GM12878 (cell line): ENCODE results near the gene CCDC87. TPM values are rescaled to one million over a fixed set of nuclear protein-coding genes. Genes with fewer than 3 reads are reported as not detected.

ENCODE experiments used
- ATAC-seq: fragments of 200-7000 bp; cut with Tn5 transposase; 3 replicates; pipeline ENCODE4 v1.9.1; 2020; ENCODE audit warnings: mild to moderate bottlenecking, moderate library complexity
- BruUV-seq: library from RNA; stranded (reverse); fragments of 400-500 nt; replicated peaks from 2 replicates; lab custom pipeline; 2021; lab: Mats Ljungman, UMichigan
- CTCF ChIA-PET: fragments of 300-600 bp; sonication (Branson Sonifier 250); formaldehyde crosslinking; extraction: SDS; loops from one replicate; lab custom pipeline; 2021; ENCODE audit warnings: inconsistent platforms; lab: Yijun Ruan, JAX
- POLR2A ChIA-PET: fragments of 350-600 bp; formaldehyde crosslinking; extraction: SDS; loops from one replicate; lab custom pipeline; 2021; ENCODE audit warnings: inconsistent platforms; lab: Charles Lee
- RAD21 ChIA-PET: fragments of 300-600 bp; sonication (Branson Sonifier 250); formaldehyde crosslinking; loops from one replicate; lab custom pipeline; 2023; ENCODE audit warnings: antibody characterized with exemption; ENCODE audit not compliant: unreplicated experiment; lab: Charles Lee
- SMC1A ChIA-PET: fragments of 300-600 bp; sonication (Branson Sonifier 250); formaldehyde crosslinking; loops from one replicate; lab custom pipeline; 2023; ENCODE audit not compliant: unreplicated experiment, uncharacterized antibody; lab: Charles Lee
- DNase-seq: peaks from one replicate; pipeline ENCODE4 v3.0.0-alpha.2; 2011; ENCODE audit warnings: low read depth, low spot score
- FAIRE-seq: peaks from 3 replicates; lab custom pipeline; 2011; peaks lifted over from hg19 to GRCh38; lab: Jason Lieb, UNC
- H2AFZ ChIP-seq: 2 replicates; pipeline ENCODE4 v1.6.0; 2011; ENCODE audit warnings: low read depth, low read length, control low read depth; ENCODE audit not compliant: control insufficient read depth
- H3K27ac ChIP-seq: 2 replicates; pipeline ENCODE4 v1.5.1; 2011; ENCODE audit warnings: control low read depth; ENCODE audit not compliant: control insufficient read depth, insufficient read depth
- H3K27me3 ChIP-seq, 2 experiments: replicated peaks in 1 of 2; 2 replicates each; pipeline versions ENCODE4 v1.6.0 to v1.6.1; 2011; ENCODE audit warnings: low read length in 1 of 2; ENCODE audit not compliant: control insufficient read depth in 2 of 2, insufficient read depth in 2 of 2
- H3K36me3 ChIP-seq, 2 experiments: 2 replicates each; pipeline ENCODE4 v1.5.1; 2011; ENCODE audit warnings: low read length in 1 of 2; ENCODE audit not compliant: control insufficient read depth in 2 of 2, insufficient read depth in 2 of 2
- H3K4me1 ChIP-seq: 2 replicates; pipeline ENCODE4 v1.6.1; 2011; ENCODE audit warnings: mild to moderate bottlenecking, low read length, moderate library complexity, mixed read lengths; ENCODE audit not compliant: control insufficient read depth, insufficient read depth
- H3K4me2 ChIP-seq: 2 replicates; pipeline ENCODE4 v1.6.0; 2011; ENCODE audit warnings: control low read depth; ENCODE audit not compliant: control insufficient read depth, insufficient read depth
- H3K4me3 ChIP-seq: fragments of 200-600 bp; sonication (generic); 2 replicates; pipeline ENCODE4 v1.5.1; 2016
- H3K79me2 ChIP-seq: 2 replicates; pipeline ENCODE4 v1.6.0; 2011; ENCODE audit warnings: low read length; ENCODE audit not compliant: control insufficient read depth, insufficient read depth
- H3K9ac ChIP-seq: 2 replicates; pipeline ENCODE4 v1.8.0; 2011; ENCODE audit warnings: low read length, control low read depth, mixed read lengths; ENCODE audit not compliant: control insufficient read depth, insufficient read depth
- H3K9me3 ChIP-seq: replicated peaks from 3 replicates; pipeline ENCODE4 v1.5.1; 2011; ENCODE audit warnings: mild to moderate bottlenecking, low read length; ENCODE audit not compliant: control insufficient read depth, insufficient read depth
- H4K20me1 ChIP-seq: 2 replicates; pipeline ENCODE4 v1.6.0; 2011; ENCODE audit not compliant: control insufficient read depth, insufficient read depth
- BCL11A ChIP-seq: IDR thresholded peaks from 2 replicates; pipeline ENCODE4 v1.6.1; 2011; ENCODE audit warnings: low read depth, low read length
- BRCA1 ChIP-seq: IDR thresholded peaks from 2 replicates; pipeline ENCODE4 v1.6.1; 2011; ENCODE audit warnings: low read depth, low read length, improper control_type of control experiment
- EED ChIP-seq: sonication (generic); IDR thresholded peaks from 2 replicates; pipeline ENCODE4 v1.6.1; 2016; ENCODE audit warnings: antibody characterized with exemption, low read depth
- GABPA ChIP-seq: IDR thresholded peaks from 2 replicates; pipeline ENCODE4 v1.6.1; 2014; ENCODE audit warnings: antibody characterized with exemption, low read depth, mild to moderate bottlenecking, inconsistent platforms
- NFIC ChIP-seq: IDR thresholded peaks from 2 replicates; pipeline ENCODE4 v1.6.1; 2012; ENCODE audit warnings: low read depth, mild to moderate bottlenecking, inconsistent platforms, low read length, moderate library complexity
- RELA ChIP-seq: fragments of 450-650 bp; IDR thresholded peaks from 2 replicates; pipeline ENCODE4 v1.8.0; 2014; ENCODE audit warnings: borderline replicate concordance; ENCODE audit not compliant: partially characterized antibody
- STAT1 ChIP-seq: fragments of 450-650 bp; conservative IDR thresholded peaks from 2 replicates; pipeline ENCODE4 v1.6.1; 2014; ENCODE audit warnings: antibody characterized with exemption, mild to moderate bottlenecking
- SUPT20H ChIP-seq: IDR thresholded peaks from 2 replicates; pipeline ENCODE4 v1.6.1; 2011; ENCODE audit warnings: low read depth, mild to moderate bottlenecking, low read length, moderate library complexity, borderline replicate concordance; ENCODE audit not compliant: control insufficient read depth
- TBL1XR1 ChIP-seq: IDR thresholded peaks from 2 replicates; pipeline ENCODE4 v1.6.1; 2012; ENCODE audit warnings: low read depth, low read length, improper control_type of control experiment
- ZNF687 ChIP-seq: fragments of 450-650 bp; IDR thresholded peaks from 2 replicates; pipeline ENCODE4 v1.6.1; 2017; ENCODE audit warnings: mild to moderate bottlenecking, moderate library complexity
- WGBS: methylation state at CpG from one replicate; pipeline ENCODE4 v1.1.6; 2016; ENCODE audit warnings: low lambda C conversion rate; ENCODE audit not compliant: insufficient replicate concordance, insufficient coverage; ENCODE audit errors: missing lambda C conversion rate; 5-methylcytosine and 5-hydroxymethylcytosine counted together
- in situ Hi-C: fragments of 300-500 bp; cut with MboI; formaldehyde crosslinking; loops from 9 replicates; pipeline ENCODE4 v1.14.3; 2018; ENCODE audit warnings: mixed read lengths
- intact Hi-C: fragments of 100-400 bp; cut with micrococcal nuclease; formaldehyde crosslinking; loops from one replicate; pipeline ENCODE4 v1.14.2; 2022; ENCODE audit not compliant: unreplicated experiment
- polyA plus RNA-seq, 11 experiments: library from polyadenylated mRNA; depleted of rRNA in 4 of 11; unstranded in 6 of 11; stranded (reverse) in 5 of 11; fragments of >200 nt; fragmentation: Nextera tagmentation in 4 of 11; fragmentation: Illumina TruSeq in 1 of 11; extraction: Ambion mirVana in 4 of 11; extraction: Trizol in 1 of 11; gene quantifications; 1 replicate in 1 of 11; 2 replicates in 10 of 11; pipeline versions ENCODE4 v1.2.1 to v1.2.3, GENCODE V29; 2011 to 2016; ENCODE audit warnings: inconsistent platforms in 2 of 11, missing spikeins in 2 of 11, low read depth in 1 of 11
- total RNA-seq, 4 experiments: library from RNA; depleted of rRNA in 3 of 4; stranded (reverse); fragments of >200 nt in 3 of 4; fragmentation: Illumina TruSeq in 1 of 4; extraction: Trizol in 1 of 4; gene quantifications; 2 replicates each; pipeline versions ENCODE4 v1.2.1 to v1.2.3, GENCODE V29; 2013 to 2021
- TF ChIP-seq, protein P1 (sequence below): fragments of 150-350 bp; IDR thresholded peaks from 2 replicates; pipeline ENCODE4 v1.6.1; 2016; ENCODE audit warnings: low read depth, low read length
- TF ChIP-seq, protein P2 (sequence below): fragments of 450-650 bp; IDR thresholded peaks from 2 replicates; pipeline ENCODE4 v1.6.1; 2016; ENCODE audit warnings: mild to moderate bottlenecking

The CCDC87 gene
- total and polyA plus RNA-seq, 10 of the 15 experiments (the other 5 are each of a cell fraction or from before 2014, with no cell fraction given), result 0.02 to 0.17 (median 0.09) TPM; not detected in 3

- H4K20me1 ChIP-seq, result no peaks in the 10 kb centered on the region
- WGBS, result 79% methylated on average over 5 of the region's 5 CpGs
- no peaks in the 10 kb centered on the region for H3K27me3 ChIP-seq
- ChIA-PET SMC1A (no interaction called here), RAD21 (no interaction called here), CTCF (no interaction called here), POLR2A (no interaction called here)
- in situ Hi-C loops (no loop called here), intact Hi-C loops (no loop called here)
- no peak overlapping the region for H3K27ac ChIP-seq
- peaks cover 14% of the 10 kb centered on the region for H3K4me1 ChIP-seq
- no peak overlapping the region for H2AFZ ChIP-seq
- no peak overlapping the region for H3K4me2 ChIP-seq
- H3K9ac ChIP-seq, result no peak overlapping the region
- H3K4me3 ChIP-seq, result no peak overlapping the region
- no peak for TF ChIP-seq STAT1
- TF ChIP-seq TBL1XR1, result no peak
- no peak for TF ChIP-seq BCL11A
- no peak for TF ChIP-seq SUPT20H
- TF ChIP-seq BRCA1, result no peak
- TF ChIP-seq, protein P1, sequence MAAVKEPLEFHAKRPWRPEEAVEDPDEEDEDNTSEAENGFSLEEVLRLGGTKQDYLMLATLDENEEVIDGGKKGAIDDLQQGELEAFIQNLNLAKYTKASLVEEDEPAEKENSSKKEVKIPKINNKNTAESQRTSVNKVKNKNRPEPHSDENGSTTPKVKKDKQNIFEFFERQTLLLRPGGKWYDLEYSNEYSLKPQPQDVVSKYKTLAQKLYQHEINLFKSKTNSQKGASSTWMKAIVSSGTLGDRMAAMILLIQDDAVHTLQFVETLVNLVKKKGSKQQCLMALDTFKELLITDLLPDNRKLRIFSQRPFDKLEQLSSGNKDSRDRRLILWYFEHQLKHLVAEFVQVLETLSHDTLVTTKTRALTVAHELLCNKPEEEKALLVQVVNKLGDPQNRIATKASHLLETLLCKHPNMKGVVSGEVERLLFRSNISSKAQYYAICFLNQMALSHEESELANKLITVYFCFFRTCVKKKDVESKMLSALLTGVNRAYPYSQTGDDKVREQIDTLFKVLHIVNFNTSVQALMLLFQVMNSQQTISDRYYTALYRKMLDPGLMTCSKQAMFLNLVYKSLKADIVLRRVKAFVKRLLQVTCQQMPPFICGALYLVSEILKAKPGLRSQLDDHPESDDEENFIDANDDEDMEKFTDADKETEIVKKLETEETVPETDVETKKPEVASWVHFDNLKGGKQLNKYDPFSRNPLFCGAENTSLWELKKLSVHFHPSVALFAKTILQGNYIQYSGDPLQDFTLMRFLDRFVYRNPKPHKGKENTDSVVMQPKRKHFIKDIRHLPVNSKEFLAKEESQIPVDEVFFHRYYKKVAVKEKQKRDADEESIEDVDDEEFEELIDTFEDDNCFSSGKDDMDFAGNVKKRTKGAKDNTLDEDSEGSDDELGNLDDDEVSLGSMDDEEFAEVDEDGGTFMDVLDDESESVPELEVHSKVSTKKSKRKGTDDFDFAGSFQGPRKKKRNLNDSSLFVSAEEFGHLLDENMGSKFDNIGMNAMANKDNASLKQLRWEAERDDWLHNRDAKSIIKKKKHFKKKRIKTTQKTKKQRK, result no peak
- TF ChIP-seq GABPA, result no peak
- no peak for TF ChIP-seq ZNF687
- TF ChIP-seq, protein P2, sequence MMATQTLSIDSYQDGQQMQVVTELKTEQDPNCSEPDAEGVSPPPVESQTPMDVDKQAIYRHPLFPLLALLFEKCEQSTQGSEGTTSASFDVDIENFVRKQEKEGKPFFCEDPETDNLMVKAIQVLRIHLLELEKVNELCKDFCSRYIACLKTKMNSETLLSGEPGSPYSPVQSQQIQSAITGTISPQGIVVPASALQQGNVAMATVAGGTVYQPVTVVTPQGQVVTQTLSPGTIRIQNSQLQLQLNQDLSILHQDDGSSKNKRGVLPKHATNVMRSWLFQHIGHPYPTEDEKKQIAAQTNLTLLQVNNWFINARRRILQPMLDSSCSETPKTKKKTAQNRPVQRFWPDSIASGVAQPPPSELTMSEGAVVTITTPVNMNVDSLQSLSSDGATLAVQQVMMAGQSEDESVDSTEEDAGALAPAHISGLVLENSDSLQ, result no peak
- no peak for TF ChIP-seq EED
- TF ChIP-seq NFIC, result no peak
- TF ChIP-seq RELA, result no peak
- ATAC-seq (no peak), DNase-seq (no peak), FAIRE-seq (no peak)
- no TSS peak for BruUV-seq
- no peaks in the 10 kb centered on the region for H3K79me2 ChIP-seq
- H3K36me3 ChIP-seq, result peaks cover 0 to 9% of the 10 kb centered on the region in 2 experiments; a peak in 3 of 4 replicates
- H3K9me3 ChIP-seq, result no peaks in the 10 kb centered on the region
Measured at GRCh38 chr11:66604155-66604554, 11.3 kb upstream of the CCDC87 start.
